GM13977 (cell line): ENCODE data around the gene NHERF1.

ENCODE experiments used
- DNase-seq: peaks from one replicate; pipeline ENCODE4 v3.0.0; 2012; ENCODE audit warnings: low spot score
- in situ Hi-C: fragments of 300-500 bp; cut with MboI; formaldehyde crosslinking; loops from one replicate; pipeline ENCODE4 v1.12.0; 2022; ENCODE audit warnings: low sequenced_read_pairs, low pct_unique_long_range_greater_than_20kb, mixed read lengths, inconsistent platforms; ENCODE audit not compliant: unreplicated experiment
- TF ChIP-seq, protein P1 (sequence below): IDR thresholded peaks from 2 replicates; pipeline ENCODE4 v1.5.1; 2012; ENCODE audit warnings: mild to moderate bottlenecking, control low read depth; ENCODE audit not compliant: insufficient read depth; ENCODE audit errors: extremely low read depth, missing control alignments

Gene NHERF1

GRCh38 chr17:74742978-74743545, 5.4 kb upstream of the NHERF1 start:
- in situ Hi-C loops, result loop anchor here (10.0 kb wide), 1 partner anchor 122 kb away; no protein-coding TSS in a partner anchor
- TF ChIP-seq, protein P1, sequence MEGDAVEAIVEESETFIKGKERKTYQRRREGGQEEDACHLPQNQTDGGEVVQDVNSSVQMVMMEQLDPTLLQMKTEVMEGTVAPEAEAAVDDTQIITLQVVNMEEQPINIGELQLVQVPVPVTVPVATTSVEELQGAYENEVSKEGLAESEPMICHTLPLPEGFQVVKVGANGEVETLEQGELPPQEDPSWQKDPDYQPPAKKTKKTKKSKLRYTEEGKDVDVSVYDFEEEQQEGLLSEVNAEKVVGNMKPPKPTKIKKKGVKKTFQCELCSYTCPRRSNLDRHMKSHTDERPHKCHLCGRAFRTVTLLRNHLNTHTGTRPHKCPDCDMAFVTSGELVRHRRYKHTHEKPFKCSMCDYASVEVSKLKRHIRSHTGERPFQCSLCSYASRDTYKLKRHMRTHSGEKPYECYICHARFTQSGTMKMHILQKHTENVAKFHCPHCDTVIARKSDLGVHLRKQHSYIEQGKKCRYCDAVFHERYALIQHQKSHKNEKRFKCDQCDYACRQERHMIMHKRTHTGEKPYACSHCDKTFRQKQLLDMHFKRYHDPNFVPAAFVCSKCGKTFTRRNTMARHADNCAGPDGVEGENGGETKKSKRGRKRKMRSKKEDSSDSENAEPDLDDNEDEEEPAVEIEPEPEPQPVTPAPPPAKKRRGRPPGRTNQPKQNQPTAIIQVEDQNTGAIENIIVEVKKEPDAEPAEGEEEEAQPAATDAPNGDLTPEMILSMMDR, result no peak
- no peak for DNase-seq

DNA sequence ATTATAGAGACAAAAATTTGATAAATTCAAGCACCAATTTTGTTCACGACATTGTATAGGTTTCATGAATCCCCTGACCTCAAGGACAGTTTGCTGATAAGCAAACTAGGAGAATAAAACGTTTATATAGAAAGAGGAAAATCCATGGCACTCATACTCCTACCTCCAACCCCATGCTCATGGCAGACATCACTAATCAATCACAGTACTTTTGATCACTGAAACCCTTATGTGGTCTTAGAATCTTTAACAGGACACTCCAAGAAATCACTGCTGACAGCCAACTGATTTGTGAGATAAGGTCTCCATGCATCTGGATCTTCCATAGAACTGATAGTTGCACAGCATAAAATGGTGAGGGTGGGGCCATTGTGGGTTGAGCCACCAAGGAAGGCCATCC, 4.7 kb upstream of the NHERF1 start:
- TF ChIP-seq, protein P1, result no peak

DNA sequence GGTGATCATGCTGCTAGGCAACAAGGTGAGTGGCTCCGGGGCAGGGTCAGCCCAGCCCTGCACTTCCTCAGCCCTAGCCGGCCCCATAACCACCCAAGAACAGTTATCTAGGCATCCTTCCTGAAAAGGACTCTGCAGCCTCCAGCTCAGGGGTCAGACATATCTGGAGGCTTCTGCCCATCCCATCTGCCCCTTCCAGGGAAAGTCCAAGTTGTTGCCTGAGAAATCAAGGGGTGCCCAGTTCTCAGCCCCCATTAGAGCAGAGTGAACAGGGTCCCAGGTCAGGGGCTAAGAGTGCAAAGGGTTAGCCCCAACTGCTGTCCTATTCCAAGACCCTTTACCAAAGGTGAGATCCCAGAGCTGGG, 4.1 kb upstream of the NHERF1 start:
- in situ Hi-C loops, result loop anchor here (10.0 kb wide), 1 partner anchor 120 kb away; no protein-coding TSS in a partner anchor

More for the DNA sequence above, 4.7 kb upstream of the NHERF1 start:
- in situ Hi-C loops, result loop anchor here (10.0 kb wide), 1 partner anchor 121 kb away; no protein-coding TSS in a partner anchor
- DNase-seq, result no peak

GRCh38 chr17:74744714-74745547, 3.5 kb upstream of the NHERF1 start:
- TF ChIP-seq, protein P1, result peak; percentile 99
- DNase-seq, result peak; percentile 84
- in situ Hi-C loops, result loop anchor here (10.0 kb wide), 1 partner anchor 120 kb away; no protein-coding TSS in a partner anchor

More for the DNA sequence above, 4.1 kb upstream of the NHERF1 start:
- TF ChIP-seq, protein P1, result no peak
- DNase-seq, result no peak

- DNase-seq, result peak; percentile 7
- in situ Hi-C loops, result loop anchor here (10.0 kb wide), 1 partner anchor 119 kb away; no protein-coding TSS in a partner anchor
- TF ChIP-seq, protein P1, result no peak
These were observed 2.8 kb upstream of the NHERF1 start for GRCh38 chr17:74745548-74746177.

DNA sequence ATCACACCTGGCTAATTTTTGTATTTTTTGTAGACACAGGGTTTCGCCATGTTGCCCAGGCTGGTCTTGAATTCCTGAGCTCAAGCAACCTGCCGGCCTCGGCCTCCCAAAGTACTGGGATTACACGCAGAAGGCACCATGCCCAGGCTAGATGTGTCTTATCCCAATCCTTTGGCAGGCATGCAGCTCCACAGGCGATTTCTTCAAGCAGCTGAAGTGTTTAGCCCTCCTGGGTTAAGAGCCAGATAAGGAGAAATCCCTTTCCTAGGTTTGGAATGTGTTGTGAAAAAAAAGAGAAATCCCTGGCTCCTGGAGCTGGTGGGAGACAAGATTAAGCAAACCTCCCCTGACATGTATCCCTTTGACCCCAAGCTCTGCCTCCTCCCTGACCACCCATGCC, 2.1 kb upstream of the NHERF1 start:
- DNase-seq, result no peak
- in situ Hi-C loops, result loop anchor here (10.0 kb wide), 1 partner anchor 118 kb away; no protein-coding TSS in a partner anchor
- TF ChIP-seq, protein P1, result no peak
